ENCODE measurements around the gene DUS1L.

The DUS1L gene

DNA sequence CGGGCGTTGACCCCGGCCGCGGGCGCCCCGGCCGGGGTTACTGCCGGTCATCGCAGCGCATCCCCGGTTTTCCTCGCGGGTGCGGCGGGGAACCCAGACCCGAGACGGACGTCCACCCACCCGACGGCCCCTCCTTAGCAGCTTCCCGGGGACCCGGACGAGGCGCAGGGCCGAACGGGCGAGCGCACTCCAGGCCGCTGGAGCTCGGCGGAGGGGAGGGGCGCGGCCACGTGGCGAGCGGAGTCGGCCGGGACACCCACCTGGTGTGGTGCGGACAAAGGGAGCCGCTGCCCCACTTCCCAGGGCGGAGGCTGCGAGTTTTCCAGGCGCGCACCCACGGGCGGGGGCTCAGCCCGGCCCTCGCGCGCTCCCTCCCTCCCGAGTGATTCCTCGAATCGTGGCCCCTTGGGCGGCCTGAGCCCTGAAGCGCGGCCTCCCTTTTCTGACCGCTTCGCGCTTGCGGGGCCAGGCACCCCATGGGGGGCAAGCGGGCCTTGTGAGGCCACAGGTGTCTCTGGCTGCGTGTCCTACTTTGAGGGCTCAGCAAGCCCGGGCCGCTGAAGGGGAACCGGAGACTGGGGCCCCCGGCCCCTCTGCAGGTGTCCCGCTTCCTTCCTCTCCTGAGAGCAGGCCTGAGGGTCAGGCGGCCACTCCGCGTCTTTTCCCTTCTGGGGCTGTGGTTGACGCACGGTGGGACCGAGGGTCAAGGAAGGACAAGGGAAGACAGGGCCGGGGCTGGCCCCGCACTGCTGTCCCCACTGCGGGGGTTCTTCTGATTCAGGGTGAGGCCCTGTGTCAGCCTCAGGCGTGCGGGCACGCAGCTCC, 33.5 kb upstream of the DUS1L start:
- H3K4me3 ChIP-seq (ENCODE audit: low read depth, low read length) = peak overlapping the region; percentile 48
- TF ChIP-seq, protein P1, sequence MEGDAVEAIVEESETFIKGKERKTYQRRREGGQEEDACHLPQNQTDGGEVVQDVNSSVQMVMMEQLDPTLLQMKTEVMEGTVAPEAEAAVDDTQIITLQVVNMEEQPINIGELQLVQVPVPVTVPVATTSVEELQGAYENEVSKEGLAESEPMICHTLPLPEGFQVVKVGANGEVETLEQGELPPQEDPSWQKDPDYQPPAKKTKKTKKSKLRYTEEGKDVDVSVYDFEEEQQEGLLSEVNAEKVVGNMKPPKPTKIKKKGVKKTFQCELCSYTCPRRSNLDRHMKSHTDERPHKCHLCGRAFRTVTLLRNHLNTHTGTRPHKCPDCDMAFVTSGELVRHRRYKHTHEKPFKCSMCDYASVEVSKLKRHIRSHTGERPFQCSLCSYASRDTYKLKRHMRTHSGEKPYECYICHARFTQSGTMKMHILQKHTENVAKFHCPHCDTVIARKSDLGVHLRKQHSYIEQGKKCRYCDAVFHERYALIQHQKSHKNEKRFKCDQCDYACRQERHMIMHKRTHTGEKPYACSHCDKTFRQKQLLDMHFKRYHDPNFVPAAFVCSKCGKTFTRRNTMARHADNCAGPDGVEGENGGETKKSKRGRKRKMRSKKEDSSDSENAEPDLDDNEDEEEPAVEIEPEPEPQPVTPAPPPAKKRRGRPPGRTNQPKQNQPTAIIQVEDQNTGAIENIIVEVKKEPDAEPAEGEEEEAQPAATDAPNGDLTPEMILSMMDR (IDR thresholded peaks at IDR 0.05; ENCODE audit: low read depth, low read length) = no peak

DNA sequence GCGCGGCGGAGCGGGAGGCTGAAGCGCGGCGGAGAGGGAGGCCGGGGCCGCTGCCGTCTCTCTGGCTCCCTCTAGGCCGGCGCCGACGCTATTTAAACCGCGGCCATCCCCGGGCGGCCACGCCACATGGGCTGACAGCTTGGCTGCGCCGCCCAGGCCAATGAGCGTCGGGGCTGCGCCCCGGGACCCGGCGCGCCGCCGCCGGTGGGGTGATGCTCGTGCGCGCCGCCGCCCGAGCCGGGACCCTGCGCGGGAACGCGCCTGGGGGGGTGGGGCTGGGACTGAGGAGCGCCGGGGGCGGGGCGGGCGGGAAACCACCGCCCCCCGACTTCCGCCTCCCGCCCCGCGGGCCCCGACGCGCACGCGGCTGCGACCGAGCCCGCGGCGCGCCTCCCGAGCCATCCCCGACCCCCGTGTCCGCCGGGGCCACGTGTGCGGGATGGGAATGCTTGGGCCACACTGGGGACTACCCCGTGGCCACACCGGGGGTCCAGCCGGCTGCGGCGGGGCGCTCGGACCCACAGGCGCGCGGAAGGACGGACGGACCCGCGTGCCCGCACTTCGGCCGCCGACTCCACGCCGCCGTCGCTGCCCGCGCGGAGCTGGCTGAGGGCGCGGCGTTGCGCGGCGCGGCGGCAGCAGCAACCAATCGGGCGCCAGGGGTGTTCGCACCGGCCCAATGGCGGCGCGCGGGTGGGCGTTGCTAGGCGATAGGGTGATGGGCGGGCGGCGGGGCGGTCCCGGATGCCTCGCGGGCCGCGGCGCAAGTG, 32.8 kb upstream of the DUS1L start, which contains the start of gene FASN:
TSS of gene FASN (minus strand) at position 68 of the 770 bp plus-strand sequence. CDS start 1,791 bp downstream, outside the sequence.
- H3K4me3 ChIP-seq (ENCODE audit: low read depth, low read length) = peak within 1 kb of the TSS; percentile 69
- TF ChIP-seq, protein P1 (IDR thresholded peaks at IDR 0.05; ENCODE audit: low read depth, low read length) = 0 out of 2 replicates have a peak, but pooled peaks have one; percentile 5

DNA sequence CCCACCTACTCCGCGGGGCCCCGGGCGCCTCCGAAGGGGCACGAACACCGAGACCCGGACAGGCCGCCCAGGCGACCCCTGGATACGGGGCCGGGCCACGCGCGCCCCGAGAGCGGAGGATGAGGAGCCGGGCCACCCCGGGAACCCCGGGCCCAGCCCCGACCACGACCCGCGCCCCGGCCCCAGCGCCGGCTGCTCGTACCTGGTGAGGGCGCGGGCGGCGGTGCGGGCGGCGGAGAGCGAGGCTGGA, 32.2 kb upstream of the DUS1L start:
- TF ChIP-seq, protein P1 (IDR thresholded peaks at IDR 0.05; ENCODE audit: low read depth, low read length) = no peak
- H3K4me3 ChIP-seq (ENCODE audit: low read depth, low read length) = peak overlapping the region; percentile 69

DNA sequence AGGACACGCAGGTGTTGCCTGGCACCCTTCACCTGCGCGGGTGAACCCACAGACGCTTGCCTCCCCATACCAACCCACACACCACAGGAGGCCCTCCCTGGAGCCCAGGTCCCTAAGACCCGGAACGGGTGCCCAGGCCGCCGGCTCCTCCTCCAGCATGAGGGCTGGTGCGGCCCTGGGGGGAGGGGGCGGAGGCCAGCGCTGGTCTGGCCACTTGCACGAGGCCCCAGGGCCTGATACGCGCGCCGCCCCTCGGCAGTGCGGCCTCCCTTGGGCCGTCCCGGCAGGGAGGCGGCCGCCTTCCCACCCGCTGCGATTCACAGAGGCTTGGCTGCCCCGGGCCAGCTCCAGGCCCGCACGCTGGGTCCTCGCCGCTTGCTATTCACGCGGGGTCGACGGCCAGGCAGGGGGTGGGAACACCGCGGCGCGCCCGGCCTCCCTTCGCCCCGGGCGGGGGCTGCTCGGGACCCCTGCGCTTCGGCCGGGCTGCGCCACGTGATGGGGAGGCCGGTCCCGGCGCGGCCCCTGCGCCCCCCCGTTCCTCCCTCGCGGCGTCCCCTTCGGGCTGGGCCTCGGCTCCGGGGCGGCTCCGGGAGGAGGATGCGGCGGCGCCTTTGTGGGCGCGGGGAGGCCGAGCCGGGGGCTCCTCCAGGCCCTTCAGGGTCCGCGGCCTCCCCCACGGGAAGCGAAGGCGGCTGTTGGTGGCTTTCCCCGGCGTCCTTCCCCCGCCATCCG, 31.7 kb upstream of the DUS1L start:
- H3K4me3 ChIP-seq (ENCODE audit: low read depth, low read length) = peak overlapping the region; percentile 69
- TF ChIP-seq, protein P1 (IDR thresholded peaks at IDR 0.05; ENCODE audit: low read depth, low read length) = no peak

DNA sequence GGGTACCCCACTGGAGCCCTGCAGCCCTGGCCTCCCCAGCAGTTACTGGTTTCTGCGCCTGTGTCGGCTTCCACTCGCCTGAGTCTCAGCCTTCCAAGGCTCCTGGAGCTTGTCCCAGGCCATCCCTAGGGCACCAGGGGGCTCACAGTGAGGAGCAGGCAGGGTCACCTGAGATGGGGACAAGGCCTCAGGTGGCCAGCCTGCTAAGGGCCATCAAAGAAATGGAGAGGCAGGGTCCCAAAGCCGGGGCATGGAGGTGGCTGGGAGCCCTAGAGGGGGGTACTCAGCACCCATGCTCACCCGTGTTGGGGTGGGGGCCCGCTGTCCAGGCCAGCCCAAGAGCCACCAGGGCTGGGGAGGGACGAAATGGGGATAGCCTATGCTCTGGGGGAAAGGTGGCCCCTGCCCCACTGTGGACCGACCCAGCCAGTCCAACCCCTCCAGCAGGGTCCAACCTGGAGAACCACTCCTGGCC, 31.1 kb upstream of the DUS1L start:
- H3K4me3 ChIP-seq (ENCODE audit: low read depth, low read length) = peak overlapping the region; percentile 69
- TF ChIP-seq, protein P1 (IDR thresholded peaks at IDR 0.05; ENCODE audit: low read depth, low read length) = no peak

DNA sequence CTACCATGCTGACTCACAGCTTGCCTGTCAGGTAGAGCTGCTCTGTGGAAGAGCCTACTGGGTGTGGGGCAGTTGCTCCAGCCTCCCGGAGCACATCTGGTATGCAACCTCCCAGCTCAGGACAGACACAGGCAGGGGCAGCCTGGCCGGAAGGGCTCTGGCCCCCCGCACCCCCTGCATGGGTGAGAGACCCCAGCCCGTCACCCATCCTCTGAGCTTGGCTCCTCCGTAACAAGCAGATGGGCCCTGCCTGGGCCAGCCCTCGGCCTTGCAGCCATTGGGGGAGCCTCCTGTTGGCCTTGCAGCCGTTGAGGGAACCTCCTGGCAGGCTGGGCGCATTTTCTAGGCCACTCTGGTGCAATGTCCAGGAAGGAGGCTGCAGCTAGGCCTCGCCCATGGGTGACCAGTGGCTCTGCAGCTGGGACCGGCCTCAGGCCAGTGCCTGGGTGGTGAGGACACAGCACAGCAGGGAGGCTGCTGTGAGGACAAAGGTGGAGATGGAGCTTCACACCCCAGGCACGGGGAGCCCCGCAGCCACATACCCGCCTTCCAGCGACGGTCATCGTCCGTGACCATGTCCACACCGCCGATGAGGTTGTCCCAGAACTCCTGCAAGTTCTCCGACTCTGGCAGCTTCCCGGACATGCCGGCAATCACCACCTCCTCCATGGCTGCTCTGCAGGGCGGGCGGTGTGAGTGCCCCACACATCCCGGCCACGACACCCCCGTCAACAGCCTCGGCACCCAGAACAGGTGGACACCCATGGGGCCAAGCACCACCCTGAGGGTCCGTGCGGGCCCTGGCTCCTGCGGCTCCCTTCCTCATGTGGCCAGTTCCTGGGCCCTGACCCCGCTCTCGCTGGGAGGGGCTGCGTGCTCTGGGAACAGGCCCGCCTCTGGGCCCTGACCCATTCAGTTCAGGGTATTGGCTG, 30.4 kb upstream of the DUS1L start:
- TF ChIP-seq, protein P1 (IDR thresholded peaks at IDR 0.05; ENCODE audit: low read depth, low read length) = no peak
- H3K4me3 ChIP-seq (ENCODE audit: low read depth, low read length) = peak overlapping the region; percentile 69

All from WI38 (cell line).